CD14-positive monocyte (primary cell): Measurements from ENCODE around the gene DRC3. TPM values are rescaled to one million over a fixed set of nuclear protein-coding genes. Genes with fewer than 3 reads are reported as not detected.
A peak's percentile ranks its signal among the peaks of the same experiment; 100 is the strongest.

ENCODE experiments used
- DNase-seq, 3 donors: peaks; one replicate each; pipeline ENCODE4 v3.0.0-alpha.2; 2011 to 2022
- H2AFZ ChIP-seq: 2 replicates; pipeline ENCODE4 v1.6.0; 2012; ENCODE audit warnings: mild to moderate bottlenecking, low read depth, low read length, inconsistent platforms; ENCODE audit not compliant: insufficient read depth, poor library complexity, severe bottlenecking
- H3K27ac ChIP-seq, 2 donors: 1 replicate in 1 of 2; 2 replicates in 1 of 2; pipeline ENCODE4 v1.5.1; 2012 to 2013; ENCODE audit warnings: low read length in 2 of 2, control low read depth in 1 of 2, inconsistent platforms in 1 of 2, low read depth in 1 of 2, mild to moderate bottlenecking in 1 of 2
- H3K27me3 ChIP-seq, 2 donors: one replicate each; pipeline versions ENCODE4 v1.6.0 to v1.6.1; 2011 to 2013; ENCODE audit warnings: low read length in 2 of 2; ENCODE audit not compliant: control insufficient read depth in 2 of 2, insufficient read depth in 2 of 2
- H3K36me3 ChIP-seq, 2 donors: replicated peaks in 1 of 2; 1 replicate in 1 of 2; 2 replicates in 1 of 2; pipeline versions ENCODE4 v1.5.1 to v1.6.1; 2012 to 2013; ENCODE audit warnings: low read length in 2 of 2, control low read depth in 1 of 2, inconsistent platforms in 1 of 2, mild to moderate bottlenecking in 1 of 2; ENCODE audit not compliant: insufficient read depth in 2 of 2, control insufficient read depth in 1 of 2
- H3K4me1 ChIP-seq, 2 donors: 1 replicate in 1 of 2; 2 replicates in 1 of 2; pipeline versions ENCODE4 v1.5.1 to v1.6.1; 2012 to 2013; ENCODE audit warnings: low read length in 2 of 2, control low read depth in 1 of 2, inconsistent platforms in 1 of 2, mild to moderate bottlenecking in 1 of 2, moderate library complexity in 1 of 2; ENCODE audit not compliant: insufficient read depth in 2 of 2, control insufficient read depth in 1 of 2
- H3K4me2 ChIP-seq: replicated peaks from 2 replicates; pipeline ENCODE3; 2012; ENCODE audit warnings: low read length, moderate library complexity, mild to moderate bottlenecking; ENCODE audit not compliant: poor library complexity, severe bottlenecking; ENCODE audit errors: extremely low read depth
- H3K4me3 ChIP-seq, 3 experiments: fragments of 200-600 bp in 1 of 3; sonication (generic) in 1 of 3; replicated peaks in 1 of 3; 1 replicate in 2 of 3; 2 replicates in 1 of 3; pipeline ENCODE4 v1.5.1; 2011 to 2013; ENCODE audit warnings: low read length in 3 of 3, mild to moderate bottlenecking in 3 of 3, control low read depth in 2 of 3, low read depth in 2 of 3, inconsistent platforms in 1 of 3, moderate library complexity in 1 of 3
- H3K79me2 ChIP-seq: 2 replicates; pipeline ENCODE4 v1.6.0; 2012; ENCODE audit warnings: mild to moderate bottlenecking, control low read depth, inconsistent platforms, low read length, moderate library complexity; ENCODE audit not compliant: insufficient read depth
- H3K9ac ChIP-seq: 2 replicates; pipeline ENCODE4 v1.6.0; 2017; ENCODE audit warnings: low read length, mild to moderate bottlenecking; ENCODE audit not compliant: insufficient read depth, poor library complexity, severe bottlenecking
- H3K9me3 ChIP-seq, 2 donors: replicated peaks in 1 of 2; 1 replicate in 1 of 2; 2 replicates in 1 of 2; pipeline versions ENCODE4 v1.5.1 to v1.6.1; 2012 to 2013; ENCODE audit warnings: low read length in 2 of 2, control low read depth in 1 of 2; ENCODE audit not compliant: control insufficient read depth in 1 of 2, insufficient read depth in 1 of 2
- H4K20me1 ChIP-seq: 2 replicates; pipeline ENCODE4 v1.6.0; 2012; ENCODE audit warnings: mild to moderate bottlenecking, low read length, control low read depth, moderate library complexity; ENCODE audit not compliant: insufficient read depth
- H3K27ac Mint-ChIP-seq, 7 donors: one replicate each; pipeline ENCODE4 v1.8.0; 2020; ENCODE audit warnings: mild to moderate bottlenecking in 7 of 7, mixed read lengths in 7 of 7, moderate library complexity in 6 of 7, inconsistent platforms in 2 of 7
- H3K27me3 Mint-ChIP-seq, 3 donors: one replicate each; pipeline ENCODE4 v1.8.0; 2021 to 2022; ENCODE audit warnings: low read depth in 3 of 3, mild to moderate bottlenecking in 3 of 3, mixed read lengths in 3 of 3, moderate library complexity in 3 of 3, inconsistent platforms in 1 of 3
- H3K36me3 Mint-ChIP-seq, 2 donors: one replicate each; pipeline ENCODE4 v1.8.0; 2020; ENCODE audit warnings: mixed read lengths in 2 of 2, inconsistent platforms in 1 of 2, mild to moderate bottlenecking in 1 of 2
- H3K4me1 Mint-ChIP-seq: one replicate; pipeline ENCODE4 v1.8.0; 2020; ENCODE audit warnings: mild to moderate bottlenecking, mixed read lengths
- H3K4me3 Mint-ChIP-seq, 2 donors: one replicate each; pipeline ENCODE4 v1.8.0; 2020; ENCODE audit warnings: mild to moderate bottlenecking in 2 of 2, mixed read lengths in 2 of 2, moderate library complexity in 1 of 2
- H3K9me3 Mint-ChIP-seq, 7 donors: one replicate each; pipeline ENCODE4 v1.8.0; 2020 to 2022; ENCODE audit warnings: mixed read lengths in 7 of 7, mild to moderate bottlenecking in 6 of 7, moderate library complexity in 6 of 7, inconsistent platforms in 2 of 7
- WGBS: methylation state at CpG from one replicate; pipeline ENCODE4 v1.1.5; 2013; ENCODE audit warnings: missing lambda C conversion rate; ENCODE audit not compliant: insufficient coverage; 5-methylcytosine and 5-hydroxymethylcytosine counted together
- intact Hi-C, 2 donors: fragments of 100-400 bp; cut with micrococcal nuclease; formaldehyde crosslinking; loops; one replicate each; pipeline versions ENCODE4 v1.15.0 to v1.15.1; 2023
- polyA plus RNA-seq, 3 donors: library from polyadenylated mRNA; depleted of rRNA in 1 of 3; unstranded in 2 of 3; stranded (reverse) in 1 of 3; fragments of 300-500 nt in 2 of 3; fragments of >200 nt in 1 of 3; fragmentation: Illumina TruSeq in 2 of 3; gene quantifications; 1 replicate in 2 of 3; 2 replicates in 1 of 3; pipeline ENCODE4 v1.2.3, GENCODE V29; 2012 to 2021
- TF ChIP-seq, protein P1 (sequence below): fragments of 200-600 bp; IDR thresholded peaks from one replicate; pipeline ENCODE4 v1.8.0; 2022; ENCODE audit warnings: antibody characterized with exemption, mild to moderate bottlenecking

Gene DRC3
- polyA plus RNA-seq, 3 donors: 0.23 to 0.58 (median 0.39) TPM

DNA sequence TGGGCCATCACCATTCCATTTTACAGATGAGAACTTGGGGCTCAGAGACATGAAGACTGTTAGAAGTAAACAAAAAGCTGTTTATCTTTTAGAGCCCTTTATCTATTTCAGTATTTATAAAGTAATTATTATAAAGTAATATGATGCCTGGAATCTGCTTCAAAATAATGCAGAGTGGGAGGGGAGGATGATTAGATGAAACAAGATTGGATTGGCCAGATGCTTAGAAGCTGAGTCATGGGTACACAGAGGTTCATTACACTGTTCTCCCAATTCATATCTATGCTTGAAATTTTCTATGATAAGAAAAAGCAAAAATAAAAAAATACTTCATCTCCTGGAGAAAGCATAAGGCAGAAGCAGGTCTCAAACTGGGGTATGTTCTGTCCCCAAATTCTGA, 29.8 kb upstream of the DRC3 start:
- Histone ChIP-seq H3K27me3 (no peaks in the 10 kb centered on the region), H3K9ac (no peak overlapping the region), H3K4me2 (no peak overlapping the region), H2AFZ (no peak overlapping the region), H3K36me3 (no peaks in the 10 kb centered on the region), H4K20me1 (peaks cover 41% of the 10 kb centered on the region), H3K27ac (no peak overlapping the region), H3K9me3 (no peaks in the 10 kb centered on the region), H3K79me2 (peaks cover 35% of the 10 kb centered on the region), H3K4me1 (peaks cover 14 to 16% of the 10 kb centered on the region in 2 donors), H3K4me3 (no peak overlapping the region)
- Mint-ChIP-seq H3K4me1 (peaks cover 34% of the 10 kb centered on the region), H3K27me3 (no peaks in the 10 kb centered on the region), H3K9me3 (peaks cover 0 to 3% (median 0%) of the 10 kb centered on the region in 7 donors), H3K4me3 (no peak overlapping the region), H3K36me3 (peaks cover 0 to 12% of the 10 kb centered on the region in 2 donors), H3K27ac (no peak overlapping the region)
- TF ChIP-seq, protein P1, sequence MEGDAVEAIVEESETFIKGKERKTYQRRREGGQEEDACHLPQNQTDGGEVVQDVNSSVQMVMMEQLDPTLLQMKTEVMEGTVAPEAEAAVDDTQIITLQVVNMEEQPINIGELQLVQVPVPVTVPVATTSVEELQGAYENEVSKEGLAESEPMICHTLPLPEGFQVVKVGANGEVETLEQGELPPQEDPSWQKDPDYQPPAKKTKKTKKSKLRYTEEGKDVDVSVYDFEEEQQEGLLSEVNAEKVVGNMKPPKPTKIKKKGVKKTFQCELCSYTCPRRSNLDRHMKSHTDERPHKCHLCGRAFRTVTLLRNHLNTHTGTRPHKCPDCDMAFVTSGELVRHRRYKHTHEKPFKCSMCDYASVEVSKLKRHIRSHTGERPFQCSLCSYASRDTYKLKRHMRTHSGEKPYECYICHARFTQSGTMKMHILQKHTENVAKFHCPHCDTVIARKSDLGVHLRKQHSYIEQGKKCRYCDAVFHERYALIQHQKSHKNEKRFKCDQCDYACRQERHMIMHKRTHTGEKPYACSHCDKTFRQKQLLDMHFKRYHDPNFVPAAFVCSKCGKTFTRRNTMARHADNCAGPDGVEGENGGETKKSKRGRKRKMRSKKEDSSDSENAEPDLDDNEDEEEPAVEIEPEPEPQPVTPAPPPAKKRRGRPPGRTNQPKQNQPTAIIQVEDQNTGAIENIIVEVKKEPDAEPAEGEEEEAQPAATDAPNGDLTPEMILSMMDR: no peak
- no peak for DNase-seq
- intact Hi-C loops: no loop called here

DNA sequence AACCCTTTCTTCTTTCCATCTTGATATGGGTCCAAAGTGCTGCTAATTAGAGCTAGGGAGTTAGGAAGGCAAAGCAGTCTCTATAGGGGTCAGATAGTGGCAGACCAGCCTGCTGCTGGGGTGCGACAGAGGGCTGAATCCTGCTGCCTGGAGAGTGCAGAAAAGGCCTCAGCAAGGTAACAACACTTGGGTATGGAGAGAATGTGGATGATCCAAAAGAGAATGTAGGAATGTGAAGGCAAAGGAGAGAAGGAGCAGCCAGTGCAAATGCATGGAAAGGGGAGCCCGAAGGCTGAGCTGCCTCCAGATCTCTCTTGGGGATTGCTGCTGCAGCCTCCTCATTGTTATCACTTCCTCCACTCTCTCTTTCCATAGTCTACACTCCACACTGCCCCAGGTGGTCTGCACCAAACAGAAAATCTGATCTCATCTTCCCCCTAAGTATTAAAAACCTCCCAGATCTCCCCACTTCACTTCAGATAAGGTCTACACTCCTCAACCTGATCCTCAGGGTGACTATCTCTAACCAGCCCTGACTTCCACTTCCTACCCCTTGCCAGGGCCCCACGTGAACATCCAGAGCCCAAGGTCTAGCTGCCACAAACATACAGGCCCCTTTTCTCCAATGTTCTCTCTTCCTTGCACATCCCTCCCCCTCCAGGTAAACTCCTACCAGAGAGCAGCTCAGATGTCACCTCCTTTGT, 29.2 kb upstream of the DRC3 start:
- Histone ChIP-seq H3K9me3 (no peaks in the 10 kb centered on the region), H2AFZ (no peak overlapping the region), H3K4me2 (no peak overlapping the region), H3K79me2 (peaks cover 29% of the 10 kb centered on the region), H3K36me3 (no peaks in the 10 kb centered on the region), H3K27ac (no peak overlapping the region), H3K4me1 (peaks cover 14 to 16% of the 10 kb centered on the region in 2 donors), H3K9ac (no peak overlapping the region), H3K4me3 (no peak overlapping the region), H3K27me3 (no peaks in the 10 kb centered on the region), H4K20me1 (peaks cover 41% of the 10 kb centered on the region)
- H3K4me3 Mint-ChIP-seq: no peak overlapping the region
- H3K27ac Mint-ChIP-seq: peak overlapping the region in 1 of 7 donors; percentile 47
- H3K4me1 Mint-ChIP-seq: peaks cover 33% of the 10 kb centered on the region
- WGBS: 54% methylated on average over 2 of the region's 3 CpGs
- H3K9me3 Mint-ChIP-seq: peaks cover 0 to 3% (median 0%) of the 10 kb centered on the region in 7 donors
- peaks cover 0 to 12% of the 10 kb centered on the region in 2 donors for H3K36me3 Mint-ChIP-seq
- no peak for DNase-seq
- TF ChIP-seq, protein P1: no peak
- no peaks in the 10 kb centered on the region for H3K27me3 Mint-ChIP-seq
- intact Hi-C loops: no loop called here
